Pancreas (tissue), 10 donors: Measurements from ENCODE around the gene TMEM95. TPM values are rescaled to one million over a fixed set of nuclear protein-coding genes. Genes with fewer than 3 reads are reported as not detected.
A peak's percentile ranks its signal among the peaks of the same experiment; 100 is the strongest.
"Not testable (repeated sequence)": the region's sequence is repeated elsewhere in the genome, so short reads cannot be mapped to it uniquely, and the experiment has no call there.

Experiments
- ATAC-seq, 4 donors: fragments of 200-7000 bp; cut with Tn5 transposase; one replicate each; pipeline versions ENCODE4 v1.8.0 to v1.9.1; 2020; ENCODE audit warnings: mild to moderate bottlenecking in 4 of 4, moderate library complexity in 4 of 4
- DNase-seq, 6 donors: peaks; one replicate each; pipeline ENCODE4 v3.0.0-alpha.2; 2020
- FAIRE-seq: peaks from 2 replicates; lab custom pipeline; 2012; peaks lifted over from hg19 to GRCh38; lab: Jason Lieb, UNC
- H3K27ac ChIP-seq, 4 donors: fragments of 200-600 bp; sonication (generic); 1 replicate in 3 of 4; 2 replicates in 1 of 4; pipeline versions ENCODE4 v1.5.0 to v1.8.0; 2020
- H3K27me3 ChIP-seq, 4 donors: fragments of 200-600 bp; one replicate each; pipeline ENCODE4 v1.8.0; 2021
- H3K36me3 ChIP-seq, 3 donors: fragments of 200-600 bp; sonication (generic) in 1 of 3; one replicate each; pipeline versions ENCODE4 v1.5.0 to v1.8.0; 2020 to 2021
- H3K4me1 ChIP-seq, 3 donors: fragments of 200-600 bp; one replicate each; pipeline ENCODE4 v1.8.0; 2021
- H3K4me3 ChIP-seq, 4 donors: fragments of 200-600 bp; sonication (generic) in 2 of 4; one replicate each; pipeline versions ENCODE4 v1.5.0 to v1.8.0; 2020 to 2021
- H3K9me3 ChIP-seq, 4 donors: fragments of 200-600 bp; one replicate each; pipeline ENCODE4 v1.8.0; 2021
- CTCF ChIP-seq, 4 donors: fragments of 200-600 bp; sonication (generic) in 3 of 4; IDR thresholded peaks; one replicate each; pipeline versions ENCODE4 v1.5.0 to v1.8.0; 2021; ENCODE audit warnings: antibody characterized with exemption in 4 of 4
- WGBS, 2 donors: extraction: QIAGEN DNeasy Blood & Tissue Kit; methylation state at CpG; one replicate each; pipeline ENCODE4 v1.1.7; 2013; 5-methylcytosine and 5-hydroxymethylcytosine counted together
- intact Hi-C, 3 donors: fragments of 100-400 bp; cut with DNase I; formaldehyde crosslinking; loops; one replicate each; pipeline versions ENCODE4 v1.11.1 to v1.14.2; 2022
- polyA plus RNA-seq, 2 donors: library from polyadenylated mRNA; stranded (reverse); fragments of 200-250 nt; gene quantifications; one replicate each; pipeline ENCODE4 v1.2.3, GENCODE V29; 2013
- total RNA-seq, 6 donors: library from RNA; stranded (reverse); fragmentation: NEBNext Ultra II Directional in 4 of 6; extraction: Animal tissue kit (Norgen Biotek cat#: 25700) in 4 of 6; gene quantifications; one replicate each; pipeline versions ENCODE4 v1.2.1 to v1.2.4, GENCODE V29; 2021 to 2023
- donor health status: healthy with polysubstance abuse.
- donor health status: DM: no; HTN: no; CAD: no; lungs with moderate emphysema.
- donor health status: DM: no; HTN: no; CAD: no.
- donor health status: control.
- donor health status: control.
- donor health status: Bipolar disorder and iron deficiency.
- donor health status: DM: yes; HTN: yes; CAD: no.
- donor health status: DM: no; HTN: no; CAD: no.
- donor health status: DM: no; HTN: no; CAD: no.
- donor health status: DM: yes; HTN: yes; CAD: no.

TMEM95 gene
- total and polyA plus RNA-seq, 8 donors: not detected

- FAIRE-seq: no peak
- peak overlapping the region in 3 of 4 donors; percentile 95 to 98 (median 98) for H3K4me3 ChIP-seq
- WGBS, 2 donors: 53 to 54% methylated on average over 13 of the region's 13 CpGs
Observed at GRCh38 chr17:7330638-7331015, 24.3 kb upstream of the TMEM95 start.

GRCh38 chr17:7332111-7332510 lies 22.8 kb upstream of the TMEM95 start:
- 40 to 49% methylated on average over 7 of the region's 7 CpGs for WGBS, 2 donors
- Histone ChIP-seq H3K4me3 (no peak overlapping the region), H3K4me1 (peaks cover 0 to 11% (median 4%) of the 10 kb centered on the region in 3 donors), H3K36me3 (no peaks in the 10 kb centered on the region), H3K27ac (no peak overlapping the region), H3K9me3 (no peaks in the 10 kb centered on the region), H3K27me3 (no peaks in the 10 kb centered on the region)
- FAIRE-seq (no peak), DNase-seq (peak in 2 of 6 donors; percentile 10 to 29), ATAC-seq (no peak)
- intact Hi-C loops: no loop called here
- no peak for TF ChIP-seq CTCF (IDR thresholded peaks at IDR 0.05)

More at GRCh38 chr17:7330638-7331015, 24.3 kb upstream of the TMEM95 start:
- Histone ChIP-seq H3K9me3 (no peaks in the 10 kb centered on the region), H3K27ac (peak overlapping the region in 3 of 4 donors; percentile 71 to 91 (median 90)), H3K36me3 (no peaks in the 10 kb centered on the region), H3K27me3 (no peaks in the 10 kb centered on the region), H3K4me1 (peaks cover 0 to 11% (median 4%) of the 10 kb centered on the region in 3 donors)
- DNase-seq (peak in 3 of 6 donors; percentile 22 to 81 (median 26)), ATAC-seq (no peak)
- intact Hi-C loops: no loop called here
- TF ChIP-seq CTCF (IDR thresholded peaks at IDR 0.05): no peak

- DNase-seq, H3K27me3 ChIP-seq, FAIRE-seq, H3K36me3 ChIP-seq, H3K9me3 ChIP-seq, intact Hi-C loops, H3K4me3 ChIP-seq, H3K27ac ChIP-seq, ATAC-seq: not testable (repeated sequence)
- peaks cover 0 to 11% (median 4%) of the 10 kb centered on the region in 3 donors for H3K4me1 ChIP-seq
- 47 to 60% methylated on average over 14 of the region's 14 CpGs for whole genome bisulfite sequencing, 2 donors
Observed at GRCh38 chr17:7332600-7333069, 22.3 kb upstream of the TMEM95 start.

GRCh38 chr17:7334938-7335538 lies 19.9 kb upstream of the TMEM95 start:
- DNase-seq (peak in 1 of 6 donors; percentile 34), ATAC-seq (no peak), FAIRE-seq (no peak)
- H3K27ac ChIP-seq: no peak overlapping the region
- TF ChIP-seq CTCF (IDR thresholded peaks at IDR 0.05): no peak
- no peaks in the 10 kb centered on the region for H3K36me3 ChIP-seq
- no peaks in the 10 kb centered on the region for H3K9me3 ChIP-seq
- WGBS, 2 donors: 64 to 67% methylated on average over 3 of the region's 3 CpGs
- H3K4me1 ChIP-seq: peaks cover 0 to 4% (median 3%) of the 10 kb centered on the region in 3 donors
- no peak overlapping the region for H3K4me3 ChIP-seq
- intact Hi-C loops: no loop called here
- no peaks in the 10 kb centered on the region for H3K27me3 ChIP-seq

- H3K27me3 ChIP-seq, H3K4me1 ChIP-seq, H3K36me3 ChIP-seq, intact Hi-C loops, ATAC-seq, H3K9me3 ChIP-seq, DNase-seq, H3K27ac ChIP-seq, FAIRE-seq, H3K4me3 ChIP-seq: not testable (repeated sequence)
- WGBS, 2 donors: 75 to 83% methylated on average over 13 of the region's 13 CpGs
Observed at GRCh38 chr17:7335765-7336164, 19.2 kb upstream of the TMEM95 start.
